Heart left ventricle (tissue), 16 donors: ENCODE data around the gene LAMA3. TPM values are rescaled to one million over a fixed set of nuclear protein-coding genes. Genes with fewer than 3 reads are reported as not detected.

ENCODE experiments used
- ATAC-seq, 4 donors: fragments of 200-7000 bp; cut with Tn5 transposase; one replicate each; pipeline ENCODE4 v1.9.1; 2020 to 2022; ENCODE audit warnings: moderate library complexity in 4 of 4, mild to moderate bottlenecking in 3 of 4, moderate number of reproducible peaks in 1 of 4
- DNase-seq, 5 donors: peaks; one replicate each; pipeline ENCODE4 v3.0.0-alpha.2; 2020
- H3K27ac ChIP-seq, 12 donors: fragments of 200-600 bp; sonication (generic) in 4 of 12; one replicate each; pipeline versions ENCODE4 v1.5.0 to v1.8.0; 2016 to 2022; ENCODE audit warnings: mild to moderate bottlenecking in 2 of 12
- H3K27me3 ChIP-seq, 9 donors: fragments of 200-600 bp; sonication (generic) in 2 of 9; one replicate each; pipeline versions ENCODE4 v1.5.1 to v1.8.0; 2016 to 2022; ENCODE audit warnings: mild to moderate bottlenecking in 3 of 9
- H3K36me3 ChIP-seq, 9 donors: fragments of 200-600 bp; sonication (generic) in 2 of 9; one replicate each; pipeline versions ENCODE4 v1.5.0 to v1.8.0; 2018 to 2022; ENCODE audit warnings: mild to moderate bottlenecking in 2 of 9
- H3K4me1 ChIP-seq, 12 donors: fragments of 200-600 bp; sonication (generic) in 4 of 12; one replicate each; pipeline versions ENCODE4 v1.5.0 to v1.8.0; 2016 to 2022; ENCODE audit warnings: mild to moderate bottlenecking in 3 of 12
- H3K4me3 ChIP-seq, 12 donors: fragments of 200-600 bp; sonication (generic) in 4 of 12; one replicate each; pipeline versions ENCODE4 v1.5.0 to v1.8.0; 2017 to 2022; ENCODE audit warnings: mild to moderate bottlenecking in 9 of 12, moderate library complexity in 4 of 12
- H3K9me3 ChIP-seq, 12 donors: fragments of 200-600 bp; sonication (generic) in 4 of 12; one replicate each; pipeline versions ENCODE4 v1.5.0 to v1.8.0; 2016 to 2022; ENCODE audit warnings: mild to moderate bottlenecking in 1 of 12
- CTCF ChIP-seq, 12 donors: fragments of 200-600 bp; sonication (generic) in 4 of 12; IDR thresholded peaks; one replicate each; pipeline versions ENCODE4 v1.5.0 to v1.8.0; 2018 to 2022; ENCODE audit warnings: antibody characterized with exemption in 12 of 12, mild to moderate bottlenecking in 5 of 12
- POLR2A ChIP-seq, 2 donors: fragments of 450-650 bp; IDR thresholded peaks; one replicate each; pipeline ENCODE4 v1.6.1; 2017; ENCODE audit warnings: antibody characterized with exemption in 2 of 2, mild to moderate bottlenecking in 2 of 2, moderate library complexity in 2 of 2
- WGBS, 4 donors: extraction: QIAGEN DNeasy Blood & Tissue Kit in 2 of 4; methylation state at CpG; one replicate each; pipeline versions ENCODE4 v1.1.5 to v1.1.7; 2013 to 2018; 5-methylcytosine and 5-hydroxymethylcytosine counted together
- intact Hi-C, 10 donors: fragments of 100-400 bp; cut with DNase I; formaldehyde crosslinking; loops; one replicate each; pipeline versions ENCODE4 v1.11.1 to v1.14.2; 2022
- polyA plus RNA-seq, 2 donors: library from polyadenylated mRNA; stranded (reverse); fragments of 200-250 nt; gene quantifications; one replicate each; pipeline ENCODE4 v1.2.3, GENCODE V29; 2013
- total RNA-seq, 9 donors: library from RNA; depleted of rRNA in 2 of 9; stranded (reverse); fragments of >200 nt in 2 of 9; fragmentation: NEBNext Ultra II Directional in 3 of 9; extraction: Animal tissue kit (Norgen Biotek cat#: 25700) in 3 of 9; gene quantifications; one replicate each; pipeline versions ENCODE4 v1.1.0 to v1.2.4, GENCODE V29; 2016 to 2023
- donor health status: ischemic (EF 13 %, LVEDD 7.1; RV severe dilation, severe dysfunction).
- donor health status: healthy with polysubstance abuse.
- donor health status: DM: no; HTN: yes; CAD: no.
- donor health status: DM: no; HTN: no; CAD: no.
- donor health status: ischemic (EF 25% LVEDD 6.9; RV normal size, moderate dysfunction).
- donor health status: ischemic (EF 25% LVEDD 5.7; RV mildly dilated, moderate dysfunction).
- donor health status: healthy.
- donor health status: DM: yes; HTN: yes; CAD: no.
- donor health status: ischemic (EF 35%, LVEDD 5.7; RV mildly dilated, moderate dysfunction).
- donor health status: nonischemic (EF 11% LVEDD 7.7; RV severe dilation, severe dysfunction).
- donor health status: DM: yes; HTN: yes; CAD: no.
- donor health status: PGD.
- donor health status: ischemic (EF 29% LVEDD 5.4; RV normal size, mild dysfunction).
- donor health status: nonischemic (EF 23%, LVEDD 6.1; RV moderate dilation, normal function).

Gene LAMA3
- total and polyA plus RNA-seq, 11 donors: 1.2 to 6.6 (median 3.2) TPM

- DNase-seq: no peak
- peaks cover 0 to 7% (median 0%) of the 10 kb centered on the region in 12 donors for H3K4me1 ChIP-seq
- no peak for TF ChIP-seq CTCF (IDR thresholded peaks at IDR 0.05)
- no peak for TF ChIP-seq POLR2A (IDR thresholded peaks at IDR 0.05)
- peak in 2 of 4 donors; percentile 68 to 79 for ATAC-seq
- peaks cover 0 to 13% (median 0%) of the 10 kb centered on the region in 9 donors for H3K36me3 ChIP-seq
- no peak overlapping the region for H3K27ac ChIP-seq
- 71 to 83% (median 74%) methylated on average over 5 of the region's 5 CpGs for WGBS, 4 donors
- H3K27me3 ChIP-seq: no peaks in the 10 kb centered on the region
- intact Hi-C loops: no loop called here
- H3K9me3 ChIP-seq: no peaks in the 10 kb centered on the region
- H3K4me3 ChIP-seq: no peak overlapping the region
These were observed 249.7 kb downstream of the LAMA3 start for GRCh38 chr18:23938901-23939341.

GRCh38 chr18:23939366-23939765 is 250.1 kb downstream of the LAMA3 start:
- Histone ChIP-seq H3K27me3 (no peaks in the 10 kb centered on the region), H3K27ac (no peak overlapping the region), H3K4me1 (peaks cover 0 to 7% (median 0%) of the 10 kb centered on the region in 12 donors), H3K9me3 (no peaks in the 10 kb centered on the region), H3K36me3 (peaks cover 0 to 13% (median 0%) of the 10 kb centered on the region in 9 donors), H3K4me3 (no peak overlapping the region)
- 64 to 74% (median 72%) methylated on average over 4 of the region's 4 CpGs for WGBS, 4 donors
- no peak for TF ChIP-seq POLR2A (IDR thresholded peaks at IDR 0.05)
- no peak for TF ChIP-seq CTCF (IDR thresholded peaks at IDR 0.05)
- ATAC-seq (peak in 3 of 4 donors; percentile 31 to 74 (median 74)), DNase-seq (peak in 1 of 5 donors; percentile 44)
- intact Hi-C loops: no loop called here

- Histone ChIP-seq H3K36me3 (peaks cover 0 to 13% (median 0%) of the 10 kb centered on the region in 9 donors), H3K27me3 (no peaks in the 10 kb centered on the region), H3K9me3 (no peaks in the 10 kb centered on the region), H3K4me3 (no peak overlapping the region), H3K27ac (no peak overlapping the region), H3K4me1 (peaks cover 0 to 7% (median 0%) of the 10 kb centered on the region in 12 donors)
- 90 to 95% (median 90%) methylated on average over 7 of the region's 7 CpGs for WGBS, 4 donors
- ATAC-seq (no peak), DNase-seq (no peak)
- intact Hi-C loops: no loop called here
- TF ChIP-seq POLR2A (IDR thresholded peaks at IDR 0.05) (no peak), CTCF (IDR thresholded peaks at IDR 0.05) (no peak)
These were observed 250.6 kb downstream of the LAMA3 start for GRCh38 chr18:23939896-23940295.

GRCh38 chr18:23941791-23942190 is 252.5 kb downstream of the LAMA3 start:
- ATAC-seq (no peak), DNase-seq (no peak)
- intact Hi-C loops: no loop called here
- no peak overlapping the region for H3K4me3 ChIP-seq
- H3K27me3 ChIP-seq: no peaks in the 10 kb centered on the region
- peaks cover 0 to 13% (median 0%) of the 10 kb centered on the region in 9 donors for H3K36me3 ChIP-seq
- TF ChIP-seq POLR2A (IDR thresholded peaks at IDR 0.05) (no peak), CTCF (IDR thresholded peaks at IDR 0.05) (no peak)
- WGBS, 4 donors: 68 to 81% (median 76%) methylated on average over 3 of the region's 3 CpGs
- H3K4me1 ChIP-seq: peaks cover 0 to 7% (median 0%) of the 10 kb centered on the region in 12 donors
- H3K27ac ChIP-seq: no peak overlapping the region
- H3K9me3 ChIP-seq: no peaks in the 10 kb centered on the region
